ENCODE measurements around the gene TRIP13.

GRCh38 chr5:900781-901180, 8.1 kb downstream of the TRIP13 start:
- TF ChIP-seq CTCF (IDR thresholded peaks at IDR 0.05; ENCODE audit: poor library complexity, severe bottlenecking), result no peak
- no peak for TF ChIP-seq EZH2 (IDR thresholded peaks at IDR 0.05; ENCODE audit: borderline replicate concordance, insufficient read depth, low read length, poor library complexity, severe bottlenecking)
- TF ChIP-seq POLR2AphosphoS5 (IDR thresholded peaks at IDR 0.05), result no peak
- TF ChIP-seq, protein P1, sequence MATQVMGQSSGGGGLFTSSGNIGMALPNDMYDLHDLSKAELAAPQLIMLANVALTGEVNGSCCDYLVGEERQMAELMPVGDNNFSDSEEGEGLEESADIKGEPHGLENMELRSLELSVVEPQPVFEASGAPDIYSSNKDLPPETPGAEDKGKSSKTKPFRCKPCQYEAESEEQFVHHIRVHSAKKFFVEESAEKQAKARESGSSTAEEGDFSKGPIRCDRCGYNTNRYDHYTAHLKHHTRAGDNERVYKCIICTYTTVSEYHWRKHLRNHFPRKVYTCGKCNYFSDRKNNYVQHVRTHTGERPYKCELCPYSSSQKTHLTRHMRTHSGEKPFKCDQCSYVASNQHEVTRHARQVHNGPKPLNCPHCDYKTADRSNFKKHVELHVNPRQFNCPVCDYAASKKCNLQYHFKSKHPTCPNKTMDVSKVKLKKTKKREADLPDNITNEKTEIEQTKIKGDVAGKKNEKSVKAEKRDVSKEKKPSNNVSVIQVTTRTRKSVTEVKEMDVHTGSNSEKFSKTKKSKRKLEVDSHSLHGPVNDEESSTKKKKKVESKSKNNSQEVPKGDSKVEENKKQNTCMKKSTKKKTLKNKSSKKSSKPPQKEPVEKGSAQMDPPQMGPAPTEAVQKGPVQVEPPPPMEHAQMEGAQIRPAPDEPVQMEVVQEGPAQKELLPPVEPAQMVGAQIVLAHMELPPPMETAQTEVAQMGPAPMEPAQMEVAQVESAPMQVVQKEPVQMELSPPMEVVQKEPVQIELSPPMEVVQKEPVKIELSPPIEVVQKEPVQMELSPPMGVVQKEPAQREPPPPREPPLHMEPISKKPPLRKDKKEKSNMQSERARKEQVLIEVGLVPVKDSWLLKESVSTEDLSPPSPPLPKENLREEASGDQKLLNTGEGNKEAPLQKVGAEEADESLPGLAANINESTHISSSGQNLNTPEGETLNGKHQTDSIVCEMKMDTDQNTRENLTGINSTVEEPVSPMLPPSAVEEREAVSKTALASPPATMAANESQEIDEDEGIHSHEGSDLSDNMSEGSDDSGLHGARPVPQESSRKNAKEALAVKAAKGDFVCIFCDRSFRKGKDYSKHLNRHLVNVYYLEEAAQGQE (IDR thresholded peaks at IDR 0.05; ENCODE audit: borderline replicate concordance), result no peak
- TF ChIP-seq EP300 (conservative IDR thresholded peaks at IDR 0.05; ENCODE audit: poor library complexity, severe bottlenecking), result no peak
